Skin epidermis (tissue), 12 donors: ENCODE measurements around the gene HOXC6.

Source experiments
- H3K27ac ChIP-seq, 21 experiments: fragments of 200-600 bp; sonication (generic) in 11 of 21; one replicate each; pipeline ENCODE4 v1.5.0; 2020; ENCODE audit warnings: mild to moderate bottlenecking in 3 of 21, inconsistent platforms in 2 of 21, moderate library complexity in 2 of 21
- H3K4me3 ChIP-seq, 7 experiments: fragments of 200-600 bp; sonication (generic) in 2 of 7; one replicate each; pipeline ENCODE4 v1.5.0; 2020; ENCODE audit warnings: inconsistent platforms in 2 of 7, mild to moderate bottlenecking in 2 of 7, moderate library complexity in 1 of 7

The HOXC6 gene

DNA sequence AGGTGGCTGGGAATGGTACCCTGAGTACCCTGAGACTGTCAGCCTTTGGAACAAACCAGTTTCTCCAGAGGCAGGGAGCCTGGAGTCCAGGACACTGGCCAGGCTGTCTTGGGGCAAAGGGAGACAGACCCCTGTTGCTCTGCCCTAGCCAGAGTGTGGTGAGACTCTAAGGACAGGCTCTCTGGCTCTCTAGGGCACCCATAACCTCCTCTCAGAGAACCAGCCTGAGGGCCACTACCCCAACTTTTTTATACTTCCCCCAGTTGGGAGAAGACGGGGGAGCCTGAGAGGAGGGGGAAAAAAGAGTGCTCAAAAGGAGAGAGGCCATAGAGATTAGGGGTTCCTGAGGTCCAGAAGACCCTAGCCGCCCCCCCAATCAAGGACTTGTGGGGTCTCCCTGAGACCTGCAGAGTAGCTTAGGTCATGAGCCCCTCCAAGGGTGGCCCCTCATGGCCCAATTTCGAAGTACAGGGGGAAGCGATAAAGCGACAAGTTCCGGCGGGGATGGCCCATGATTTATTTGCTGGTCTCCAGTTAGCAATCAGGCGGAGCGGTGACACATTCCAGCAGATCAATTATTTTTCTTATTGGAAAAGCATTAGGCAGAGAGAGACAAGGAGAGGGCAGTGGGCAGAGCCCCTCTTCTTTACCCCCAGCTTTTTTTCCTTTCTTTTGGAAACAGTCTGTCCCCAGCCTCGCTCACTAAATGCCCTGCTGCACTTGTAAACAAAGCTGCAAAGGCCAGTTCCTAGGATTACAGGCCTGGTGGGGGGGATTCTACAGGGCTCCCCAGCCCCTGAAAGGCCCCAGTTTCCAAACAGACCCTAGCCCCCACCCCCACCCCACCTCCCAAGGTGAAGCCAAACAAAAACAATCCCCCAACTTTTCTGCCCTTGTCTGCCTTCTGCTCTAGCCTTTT is 17.9 kb upstream of the HOXC6 start:
- H3K4me3 ChIP-seq: peak overlapping the region in 3 of 7 experiments; percentile 32 to 41 (median 35)
- peak overlapping the region in 10 of 21 experiments; percentile 37 to 98 (median 76) for H3K27ac ChIP-seq

- Histone ChIP-seq H3K4me3 (peak overlapping the region in 2 of 7 experiments; percentile 5 to 15), H3K27ac (peak overlapping the region in 6 of 21 experiments; percentile 65 to 98 (median 85))
Observed at GRCh38 chr12:54010972-54011664, 17.1 kb upstream of the HOXC6 start.

- H3K27ac ChIP-seq: peak overlapping the region in 5 of 21 experiments; percentile 65 to 98 (median 84)
Observed at GRCh38 chr12:54011665-54012532, 16.3 kb upstream of the HOXC6 start.

DNA sequence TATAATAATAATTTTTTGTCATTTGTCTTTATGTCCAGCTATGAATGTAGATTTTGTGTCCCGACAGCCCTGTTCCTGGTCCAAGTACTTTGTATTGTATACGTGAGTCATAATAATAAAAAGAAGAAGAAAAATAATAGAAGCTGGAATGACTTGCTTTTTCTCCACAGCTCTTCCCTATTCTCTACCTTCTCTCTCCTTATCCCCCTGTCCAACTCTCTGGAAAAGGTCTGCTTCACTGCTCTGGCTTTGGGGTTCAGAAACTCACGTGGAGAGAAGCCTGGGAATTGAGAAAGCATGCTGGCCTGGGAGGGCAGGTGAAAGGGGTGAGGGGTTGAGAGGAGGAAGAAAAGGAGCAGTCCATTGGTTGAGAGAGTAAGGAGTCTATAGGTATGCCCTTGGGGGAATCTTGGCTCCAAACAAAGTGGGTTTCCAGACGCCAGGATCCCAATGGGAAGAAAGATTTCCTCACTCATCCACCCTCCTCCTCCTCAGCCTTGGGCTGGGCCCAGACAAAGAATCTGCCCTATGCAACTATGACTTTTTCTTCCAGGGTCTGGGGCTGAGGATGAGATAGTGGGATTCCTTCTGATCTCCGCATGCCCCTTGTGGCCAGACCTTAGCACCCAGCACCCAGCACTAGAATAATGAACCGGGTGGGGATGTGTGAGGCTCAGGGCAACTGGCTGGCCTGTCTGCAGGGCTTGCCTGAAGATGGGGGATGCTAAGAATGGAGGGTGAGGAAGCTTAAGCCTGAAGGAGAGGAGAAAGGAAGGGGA is 15.4 kb upstream of the HOXC6 start:
- H3K4me3 ChIP-seq: no peak overlapping the region
- peak overlapping the region in 7 of 21 experiments; percentile 12 to 98 (median 61) for H3K27ac ChIP-seq

More at GRCh38 chr12:54011665-54012532, 16.3 kb upstream of the HOXC6 start:
- no peak overlapping the region for H3K4me3 ChIP-seq

- H3K4me3 ChIP-seq: no peak overlapping the region
- peak overlapping the region in 9 of 21 experiments; percentile 29 to 98 (median 61) for H3K27ac ChIP-seq
Observed at GRCh38 chr12:54014377-54015017, 13.7 kb upstream of the HOXC6 start.

DNA sequence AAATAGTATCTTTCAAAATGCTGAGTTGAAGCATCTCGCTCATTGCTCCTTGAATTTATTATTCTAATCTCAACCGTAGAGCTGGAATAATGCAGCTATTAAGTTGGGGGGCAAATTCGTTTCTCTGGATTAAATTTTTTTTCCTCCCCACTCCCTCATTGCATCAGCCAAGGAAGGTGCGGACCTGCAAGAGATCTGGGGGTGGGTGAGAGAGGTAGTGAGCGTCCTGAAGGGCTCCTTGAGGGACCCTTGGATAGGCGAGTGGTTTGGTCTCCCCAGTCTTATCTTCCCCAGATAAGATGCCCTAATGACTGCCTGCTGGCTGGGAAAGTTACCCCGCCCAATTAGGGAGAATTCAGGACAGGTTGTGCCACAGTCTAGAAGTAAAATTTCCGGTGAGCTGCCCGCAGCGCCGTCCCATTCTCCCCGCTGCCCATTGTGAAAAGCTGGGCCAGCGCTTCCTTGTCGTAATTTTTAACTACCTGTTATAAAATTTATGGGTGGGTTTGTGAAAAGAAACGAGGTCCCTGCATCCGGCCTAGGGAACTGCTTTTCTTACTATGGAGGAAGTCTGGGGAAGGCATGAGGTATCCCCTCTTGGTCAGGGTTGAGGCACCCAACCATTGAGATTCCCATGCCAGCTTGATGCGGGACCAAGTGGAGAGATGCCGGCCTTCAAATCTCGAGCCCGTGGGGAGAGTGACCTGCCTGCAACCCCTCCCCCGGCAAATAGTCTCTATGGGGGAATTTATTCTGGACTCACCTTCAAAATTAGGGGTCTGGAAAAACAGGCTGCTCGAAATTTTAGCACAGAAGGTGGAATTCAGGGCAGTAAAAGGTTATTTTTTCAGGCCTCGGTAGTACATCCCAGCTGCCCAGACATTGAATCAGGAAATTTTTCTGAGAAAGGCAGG is 13.0 kb upstream of the HOXC6 start:
- peak overlapping the region in 4 of 21 experiments; percentile 92 to 98 (median 98) for H3K27ac ChIP-seq
- no peak overlapping the region for H3K4me3 ChIP-seq

DNA sequence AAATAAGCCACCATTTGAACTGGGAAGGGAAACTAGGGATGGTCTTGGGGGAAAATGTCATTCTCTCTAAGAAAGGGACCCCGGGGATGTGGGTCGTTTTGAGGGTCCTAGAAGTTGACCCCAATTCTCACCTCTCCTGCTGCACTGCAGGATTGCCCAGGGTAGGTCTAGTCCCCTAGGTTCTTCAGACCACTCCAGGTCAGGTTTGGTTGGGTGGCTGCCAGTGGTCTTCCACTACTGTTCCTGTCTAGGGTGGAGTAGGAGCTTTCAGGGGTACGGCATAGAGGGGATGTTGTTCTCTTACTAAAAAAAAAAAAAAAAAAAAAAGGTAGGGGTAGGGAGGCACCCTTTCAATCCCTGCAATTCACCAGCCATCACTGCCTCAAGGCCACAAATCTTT is 12.2 kb upstream of the HOXC6 start:
- Histone ChIP-seq H3K27ac (peak overlapping the region in 12 of 21 experiments; percentile 57 to 98 (median 92)), H3K4me3 (peak overlapping the region in 6 of 7 experiments; percentile 37 to 61 (median 50))

- peak overlapping the region in 15 of 21 experiments; percentile 36 to 98 (median 91) for H3K27ac ChIP-seq
- H3K4me3 ChIP-seq: peak overlapping the region in 6 of 7 experiments; percentile 37 to 61 (median 50)
Observed at GRCh38 chr12:54016478-54016964, 11.7 kb upstream of the HOXC6 start.

DNA sequence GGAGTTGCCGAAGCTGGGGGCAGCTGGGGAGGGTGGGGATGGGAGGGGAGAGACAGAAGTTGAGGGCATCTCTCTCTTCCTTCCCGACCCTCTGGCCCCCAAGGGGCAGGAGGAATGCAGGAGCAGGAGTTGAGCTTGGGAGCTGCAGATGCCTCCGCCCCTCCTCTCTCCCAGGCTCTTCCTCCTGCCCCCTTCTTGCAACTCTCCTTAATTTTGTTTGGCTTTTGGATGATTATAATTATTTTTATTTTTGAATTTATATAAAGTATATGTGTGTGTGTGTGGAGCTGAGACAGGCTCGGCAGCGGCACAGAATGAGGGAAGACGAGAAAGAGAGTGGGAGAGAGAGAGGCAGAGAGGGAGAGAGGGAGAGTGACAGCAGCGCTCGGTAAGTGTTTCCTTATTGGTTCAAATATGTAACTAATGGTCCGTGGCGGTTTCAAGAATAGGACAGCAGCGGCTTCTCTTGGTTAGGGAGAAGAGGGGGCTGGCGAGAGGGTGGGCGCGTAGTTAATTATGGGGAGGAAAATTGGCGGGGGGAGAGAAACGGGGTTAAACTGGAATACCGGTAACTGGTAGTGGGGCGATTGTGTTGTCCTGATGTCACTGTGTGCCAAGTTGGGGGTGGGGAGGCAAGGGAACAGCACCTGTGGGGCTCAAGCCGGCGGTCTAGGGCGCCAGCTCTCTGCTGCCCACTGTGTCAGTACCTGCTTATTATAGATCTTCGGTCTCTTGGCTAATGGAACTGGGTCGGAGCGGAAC is 11.0 kb upstream of the HOXC6 start:
- peak overlapping the region in 19 of 21 experiments; percentile 36 to 98 (median 87) for H3K27ac ChIP-seq
- H3K4me3 ChIP-seq: peak overlapping the region; percentile 35 to 61 (median 45)

DNA sequence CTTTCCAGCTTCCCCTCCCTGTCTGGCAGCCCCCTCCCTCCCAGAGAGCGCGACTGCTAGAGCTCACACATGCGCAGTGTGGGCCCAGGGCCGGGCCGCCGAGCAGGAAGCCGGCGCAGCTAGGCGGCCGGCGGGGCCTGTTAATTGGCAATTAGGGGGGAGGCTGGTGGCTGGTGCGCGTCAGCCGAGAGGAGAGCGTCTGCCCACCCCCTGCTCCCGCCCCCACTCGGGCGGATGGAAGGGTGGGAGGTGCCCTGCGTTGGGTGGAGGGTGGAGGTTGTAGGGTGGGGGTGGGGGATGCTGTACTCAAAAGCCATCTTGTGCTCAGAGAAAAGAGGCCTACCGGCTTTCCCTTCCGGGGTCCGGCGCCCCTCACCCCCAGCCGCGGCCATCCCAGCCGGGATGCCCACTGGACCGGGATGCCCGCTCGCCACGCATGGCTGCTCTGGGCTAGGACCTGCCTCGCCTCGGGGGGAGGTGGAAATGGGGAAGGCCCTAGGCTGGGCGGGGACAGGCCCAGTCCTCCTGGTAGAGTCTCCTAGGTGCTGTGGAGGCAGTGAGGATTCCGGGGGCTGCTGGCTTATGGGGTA is 10.3 kb upstream of the HOXC6 start:
- H3K4me3 ChIP-seq: peak overlapping the region; percentile 35 to 61 (median 45)
- H3K27ac ChIP-seq: peak overlapping the region in 20 of 21 experiments; percentile 36 to 98 (median 86)

- Histone ChIP-seq H3K27ac (peak overlapping the region in 20 of 21 experiments; percentile 36 to 98 (median 86)), H3K4me3 (peak overlapping the region; percentile 35 to 61 (median 45))
Observed at GRCh38 chr12:54018468-54018984, 9.7 kb upstream of the HOXC6 start.

- peak overlapping the region in 17 of 21 experiments; percentile 36 to 98 (median 90) for H3K27ac ChIP-seq
- peak overlapping the region in 5 of 7 experiments; percentile 40 to 61 (median 54) for H3K4me3 ChIP-seq
Observed at GRCh38 chr12:54019091-54019811, 9.0 kb upstream of the HOXC6 start.

- H3K4me3 ChIP-seq: peak overlapping the region in 3 of 7 experiments; percentile 45 to 61 (median 58)
- peak overlapping the region in 14 of 21 experiments; percentile 69 to 98 (median 92) for H3K27ac ChIP-seq
Observed at GRCh38 chr12:54019924-54020590, 8.2 kb upstream of the HOXC6 start.
